Raji (cell line): ENCODE results near the gene RAB3IL1.

Experiments used
- POLR2A ChIP-seq: IDR thresholded peaks from 2 replicates; pipeline ENCODE4 v1.6.1; 2011; ENCODE audit warnings: low read depth, low read length, control low read depth; ENCODE audit not compliant: insufficient read depth

Gene RAB3IL1

DNA sequence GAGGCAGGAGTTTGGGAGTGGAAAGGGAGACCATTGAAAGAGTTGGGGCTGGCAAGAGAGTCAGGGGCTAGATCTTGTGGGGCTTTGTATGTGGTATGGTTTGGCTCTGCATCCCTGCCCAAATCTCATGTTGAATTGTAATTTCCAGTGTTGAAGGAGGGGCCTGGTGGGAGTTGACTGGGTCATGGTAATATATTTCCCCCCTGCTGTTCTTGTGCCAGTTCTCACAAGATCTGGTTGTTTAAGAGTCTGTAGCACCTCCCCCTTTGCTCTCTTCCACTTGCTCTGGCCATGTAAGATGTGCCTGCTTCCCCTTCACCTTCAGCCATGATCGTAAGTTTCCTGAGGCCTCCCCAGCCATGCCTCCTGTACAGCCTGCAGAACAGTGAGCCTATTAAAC, 10.1 kb upstream of the RAB3IL1 start:
- no peak for TF ChIP-seq POLR2A

DNA sequence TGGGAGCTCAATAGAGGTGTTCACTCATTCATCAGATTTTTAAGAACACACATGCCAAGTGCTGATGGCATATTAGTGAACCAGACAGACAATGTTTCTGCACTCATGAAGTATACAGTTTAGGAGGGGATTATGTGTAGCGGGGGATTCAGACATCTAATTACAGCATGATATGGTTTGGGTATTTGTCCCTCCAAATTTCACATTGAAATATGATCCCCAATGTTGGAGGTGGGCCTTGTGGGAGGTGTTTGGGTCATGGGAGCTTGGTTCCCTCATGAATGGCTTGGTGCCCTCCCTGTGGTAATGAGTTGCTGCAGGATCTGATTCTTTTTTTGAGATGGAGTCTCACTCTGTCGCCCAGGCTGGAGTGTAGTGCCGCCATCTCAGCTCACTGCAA, 8.9 kb upstream of the RAB3IL1 start:
- no peak for TF ChIP-seq POLR2A

DNA sequence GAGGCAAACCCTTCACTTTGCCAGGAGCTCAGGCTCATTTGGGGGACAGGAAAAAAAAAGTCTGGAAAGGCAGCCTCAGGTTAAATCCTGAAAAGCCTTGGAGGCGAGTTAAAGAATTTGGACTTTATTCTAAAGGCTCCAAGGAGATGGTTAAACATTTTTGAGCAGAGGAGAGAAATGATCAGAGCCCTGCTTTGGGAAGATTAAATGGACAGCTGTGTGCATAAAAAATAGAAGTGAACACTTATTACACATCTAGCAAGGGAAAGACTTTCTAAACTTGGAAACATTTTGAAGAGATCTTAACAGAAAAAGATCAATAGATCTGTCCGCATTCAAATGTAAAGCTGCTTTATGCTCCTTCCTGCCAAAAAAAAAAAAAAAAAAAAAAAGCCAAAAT, 8.4 kb upstream of the RAB3IL1 start:
- no peak for TF ChIP-seq POLR2A

DNA sequence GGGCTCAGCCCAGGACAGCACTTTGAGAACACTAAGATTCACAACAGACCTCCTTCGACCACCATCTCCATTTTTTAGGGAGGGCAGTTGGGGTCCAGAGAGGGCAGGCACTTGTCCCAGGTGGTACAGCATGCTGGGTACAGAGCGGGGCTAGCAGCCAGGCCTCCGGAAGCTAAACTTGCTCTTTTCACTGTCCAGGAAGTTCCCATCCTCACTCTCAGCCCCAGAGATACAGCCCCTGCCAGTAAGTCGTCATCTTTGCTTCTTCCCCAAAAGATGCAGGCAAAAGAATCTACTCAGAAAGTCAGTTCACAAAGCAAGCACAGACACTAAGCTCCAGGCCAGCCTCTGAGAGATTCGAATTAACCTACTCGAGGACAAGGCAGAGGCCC, 6.7 kb upstream of the RAB3IL1 start:
- no peak for TF ChIP-seq POLR2A

DNA sequence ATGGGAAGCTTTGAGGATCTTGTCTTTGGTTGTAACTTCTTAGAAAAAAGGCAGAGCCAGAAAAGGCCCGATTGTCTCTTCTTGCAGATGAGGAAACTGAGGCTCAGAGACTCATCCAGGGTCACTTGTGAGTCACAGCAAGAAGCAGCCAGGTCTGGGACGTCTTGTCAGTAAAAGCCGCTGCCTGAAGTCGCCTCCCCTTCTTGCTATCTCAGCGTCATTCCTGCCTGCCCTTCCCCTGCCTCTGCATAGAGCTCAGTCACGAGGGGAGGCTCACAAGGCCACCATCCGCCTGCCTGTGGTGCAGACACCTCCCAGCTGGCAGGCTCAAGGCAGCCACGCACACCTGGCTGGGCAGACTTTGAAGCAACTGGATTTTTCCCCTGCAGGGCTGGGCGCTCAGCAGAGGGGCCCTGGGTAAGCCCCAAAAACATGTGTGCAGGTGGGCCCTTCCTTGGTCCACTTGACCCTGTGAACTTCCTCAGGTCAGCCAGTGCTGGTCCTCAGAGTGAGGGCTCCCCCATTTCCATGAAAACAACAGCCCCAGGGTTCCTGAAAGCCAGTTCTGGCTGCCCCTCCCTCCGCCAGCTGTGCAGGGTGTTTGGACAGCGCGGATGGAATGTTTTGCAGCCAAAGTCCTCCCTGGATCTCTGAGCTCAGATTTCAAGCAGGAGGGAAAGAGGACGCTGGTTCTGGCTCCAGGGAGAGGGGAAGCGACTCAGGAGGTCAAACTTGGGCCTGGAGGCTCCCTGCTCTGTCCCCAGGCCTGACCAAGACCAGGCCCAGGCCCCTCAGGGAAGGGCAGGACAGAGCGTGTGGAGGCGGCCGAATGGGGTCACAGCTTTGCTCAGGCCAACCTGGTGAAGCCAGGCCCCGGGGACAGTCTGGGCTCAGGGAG, 6.0 kb upstream of the RAB3IL1 start:
- no peak for TF ChIP-seq POLR2A

DNA sequence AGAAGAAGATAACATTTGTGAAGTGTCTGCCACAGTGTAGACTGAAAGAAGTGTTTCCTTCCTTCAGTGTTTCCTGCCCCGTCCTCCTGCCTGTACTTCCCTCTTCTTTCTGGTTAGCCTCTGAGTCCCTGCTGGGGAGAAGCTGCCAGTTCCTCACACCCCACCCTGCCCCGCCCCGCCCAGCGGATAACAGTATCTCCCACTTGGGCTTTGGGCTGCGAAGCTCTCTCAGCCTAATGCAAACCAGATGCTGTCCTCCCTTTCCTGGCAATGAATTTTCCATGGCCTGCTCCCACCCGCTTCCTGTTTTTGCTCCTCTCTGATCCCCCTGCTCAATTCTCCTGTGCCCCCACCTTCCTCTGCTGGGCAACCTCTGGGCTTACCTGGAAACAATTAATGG, 5.2 kb upstream of the RAB3IL1 start:
- TF ChIP-seq POLR2A = no peak

DNA sequence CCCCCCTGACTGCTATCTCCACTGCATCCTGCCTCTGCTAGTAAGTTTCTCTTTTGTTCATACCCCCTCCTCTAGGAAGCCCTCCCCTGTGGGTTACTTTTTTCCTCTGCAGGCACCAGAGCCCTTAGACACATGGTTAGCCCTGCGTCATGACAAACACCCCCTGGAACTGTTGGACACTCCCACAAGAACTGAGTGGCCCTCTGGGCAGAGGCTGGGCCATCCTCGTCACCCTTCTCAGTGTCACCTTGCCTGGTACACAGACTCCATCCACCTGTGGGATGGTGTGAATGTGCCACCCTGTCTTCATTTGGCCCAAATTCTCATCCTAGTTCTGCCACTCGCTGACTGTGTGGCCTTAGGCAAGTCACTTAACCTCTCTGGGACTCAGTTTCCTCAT, 4.1 kb upstream of the RAB3IL1 start:
- no peak for TF ChIP-seq POLR2A

DNA sequence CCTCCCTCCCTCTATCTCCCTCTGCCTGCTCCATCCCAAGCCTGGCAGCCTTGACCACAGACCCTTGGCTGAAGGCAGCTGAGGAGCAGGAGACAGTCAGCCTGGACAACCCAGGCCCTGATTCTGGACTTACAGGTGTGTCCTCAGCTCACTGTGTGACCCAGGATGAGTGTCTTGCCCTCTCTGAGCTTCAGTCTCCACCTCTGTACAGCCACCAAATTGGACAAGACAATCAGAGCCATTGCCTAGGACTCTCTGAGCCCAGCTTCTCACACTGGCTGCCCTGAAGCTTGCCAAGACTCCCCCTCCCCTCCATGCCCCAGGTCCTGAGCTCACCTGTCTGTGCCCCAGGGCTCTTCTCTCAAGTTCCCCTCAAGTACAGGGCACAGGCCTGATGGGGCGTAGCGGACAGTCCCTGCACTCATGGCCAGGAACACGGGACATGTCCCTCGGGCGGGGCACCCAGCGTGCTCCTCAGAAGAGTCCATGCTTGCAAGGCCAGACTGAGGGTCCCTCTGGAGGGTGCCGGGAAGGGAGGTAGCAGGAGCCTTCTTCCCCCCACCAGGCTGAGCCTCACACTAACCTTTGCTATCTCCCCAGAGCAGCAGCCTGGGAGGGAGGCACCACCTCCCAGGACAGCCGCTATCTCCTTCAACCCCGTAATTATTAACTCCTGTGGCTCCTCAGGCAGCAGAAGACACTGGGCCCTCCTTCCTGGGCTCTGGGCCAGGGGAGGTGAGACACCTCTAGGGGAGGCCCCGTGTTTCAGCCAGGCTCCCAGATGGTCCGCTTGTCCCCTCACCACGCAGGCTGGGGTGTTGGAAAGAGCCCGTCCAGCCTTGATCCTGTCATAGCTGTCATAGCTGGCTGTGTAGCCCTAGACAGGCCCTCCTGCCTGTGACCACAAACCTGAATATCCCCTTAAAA, 2.6 kb upstream of the RAB3IL1 start:
- TF ChIP-seq POLR2A = no peak

DNA sequence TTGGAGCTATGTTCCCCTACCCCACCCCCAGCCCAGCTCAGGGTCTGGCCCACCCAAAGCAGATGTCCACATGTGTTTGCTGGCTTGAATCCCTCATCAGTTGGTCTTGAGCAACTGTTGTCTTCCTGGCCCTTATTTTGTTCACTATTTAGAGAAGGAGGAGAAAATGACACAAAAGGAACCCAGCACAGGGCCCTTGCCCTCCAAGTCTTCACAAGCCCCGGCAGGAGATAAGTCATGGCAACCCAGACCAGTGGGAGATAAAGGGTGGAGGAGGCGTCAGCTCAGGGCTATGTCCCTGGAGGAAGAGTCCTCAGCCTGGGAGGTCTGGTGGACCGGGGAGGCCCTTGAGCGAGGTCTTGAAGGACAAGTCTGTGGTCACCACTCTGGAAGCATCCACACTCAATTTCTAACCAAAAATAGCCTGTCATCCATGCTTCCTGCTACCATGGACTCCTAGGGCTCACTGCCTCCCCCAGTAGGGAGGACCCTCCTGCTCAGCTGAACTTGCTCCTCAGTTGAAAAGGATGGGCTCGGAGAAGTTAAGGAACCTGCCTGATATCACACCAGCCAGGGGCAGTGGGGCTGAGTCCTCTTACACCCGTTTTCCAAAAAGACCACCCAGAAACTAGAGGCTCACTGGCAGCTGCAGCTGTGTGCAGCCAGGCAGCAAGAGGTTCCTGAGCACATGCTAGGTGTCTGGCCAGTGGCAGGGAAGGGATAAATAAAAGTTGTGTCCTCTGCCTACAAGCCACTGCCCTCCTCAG, 1.8 kb upstream of the RAB3IL1 start:
- TF ChIP-seq POLR2A = no peak

DNA sequence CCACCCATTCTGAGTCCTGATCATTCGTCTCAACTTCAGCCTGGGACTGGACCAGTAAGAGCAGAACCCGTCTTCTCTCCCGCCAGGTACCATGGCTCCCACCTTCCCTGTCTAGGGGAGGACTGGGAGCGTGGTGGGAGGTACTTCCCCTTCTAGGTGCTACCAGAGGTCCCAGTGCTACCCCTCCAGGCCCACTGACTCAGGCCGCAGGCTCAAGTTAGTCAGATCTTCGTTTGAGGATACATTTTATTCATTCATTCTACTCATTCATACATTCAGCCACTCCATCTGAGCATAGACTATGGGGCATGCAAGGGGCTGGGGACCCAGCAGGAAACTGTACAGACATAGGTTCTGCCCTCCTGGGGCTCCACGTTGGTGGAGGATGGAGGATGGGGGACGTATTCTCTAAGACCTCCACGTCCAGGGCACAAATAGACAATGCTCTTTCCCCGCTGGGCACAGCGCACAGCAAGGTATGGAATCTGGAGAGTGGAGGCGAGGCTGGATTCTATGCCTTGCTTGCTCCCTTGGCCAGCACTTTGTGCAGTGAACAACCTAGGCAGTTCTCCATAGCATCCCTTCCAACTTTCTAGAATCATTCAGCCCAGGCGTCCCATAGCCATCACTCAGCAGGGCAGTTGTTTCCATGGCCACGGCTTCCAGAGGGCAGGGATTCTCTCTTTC, 1.0 kb upstream of the RAB3IL1 start:
- no peak for TF ChIP-seq POLR2A

DNA sequence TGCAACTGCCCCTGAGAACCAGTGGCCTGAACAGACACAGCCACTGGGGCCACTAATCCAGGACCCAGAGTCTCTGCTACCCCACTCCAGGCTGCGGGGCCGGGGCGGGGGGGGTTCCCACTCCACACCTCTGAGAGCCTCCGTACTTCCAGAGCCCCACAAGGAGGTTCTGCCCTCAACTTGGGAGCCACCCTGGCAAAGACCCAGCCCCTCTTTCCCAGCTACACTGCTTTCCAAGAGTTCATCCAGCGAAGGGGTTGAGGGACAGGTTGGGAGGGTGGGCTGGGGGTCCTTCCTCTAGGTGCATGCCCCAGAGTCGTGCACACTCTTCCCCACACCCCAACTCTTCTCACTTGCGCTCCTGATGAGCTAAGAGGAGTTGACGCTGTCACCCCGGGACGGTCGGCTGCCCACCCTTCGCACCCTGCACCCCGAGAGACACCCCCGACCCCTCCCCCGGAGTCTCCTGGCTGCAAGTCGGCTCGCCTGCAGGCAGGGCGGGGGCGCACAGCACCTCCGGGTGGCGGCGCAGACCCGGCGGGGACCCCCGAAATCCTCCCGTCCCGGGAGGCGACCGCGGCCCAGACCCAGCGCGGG, 531 bp downstream of the RAB3IL1 start:
- TF ChIP-seq POLR2A = no peak

DNA sequence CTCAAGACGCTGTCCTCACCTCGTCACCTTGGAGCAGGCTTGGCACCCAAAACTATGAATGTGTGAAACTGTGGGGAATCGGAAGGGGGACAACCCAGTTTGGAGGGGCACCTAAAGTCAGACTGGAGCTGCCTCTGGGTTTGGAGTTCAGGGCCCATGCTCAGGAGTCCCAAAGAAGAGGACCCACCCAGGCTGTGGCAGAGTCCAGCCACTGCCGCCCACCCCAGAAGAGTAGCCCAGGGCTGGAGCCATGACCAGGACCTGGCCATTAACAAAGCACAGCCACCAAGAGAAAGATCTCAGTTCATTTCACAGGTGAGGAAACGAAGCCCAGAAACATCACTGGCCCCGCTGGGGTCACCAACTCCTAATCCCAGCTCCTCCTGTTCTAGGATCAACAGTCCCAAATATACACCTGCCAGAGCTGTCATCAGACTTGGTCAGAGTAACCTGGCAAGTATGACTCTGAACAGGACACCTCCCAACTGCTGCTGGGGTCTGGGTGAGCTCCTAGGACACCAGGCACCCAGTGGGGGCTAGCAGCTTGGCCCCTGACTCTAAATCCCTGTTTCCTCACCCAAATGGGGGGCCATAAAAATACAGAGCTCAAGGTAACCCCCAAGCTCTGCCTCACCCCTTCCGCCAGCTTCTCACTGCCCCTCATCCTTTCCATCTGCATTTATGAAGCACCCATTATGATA, 2.7 kb downstream of the RAB3IL1 start:
- no peak for TF ChIP-seq POLR2A

DNA sequence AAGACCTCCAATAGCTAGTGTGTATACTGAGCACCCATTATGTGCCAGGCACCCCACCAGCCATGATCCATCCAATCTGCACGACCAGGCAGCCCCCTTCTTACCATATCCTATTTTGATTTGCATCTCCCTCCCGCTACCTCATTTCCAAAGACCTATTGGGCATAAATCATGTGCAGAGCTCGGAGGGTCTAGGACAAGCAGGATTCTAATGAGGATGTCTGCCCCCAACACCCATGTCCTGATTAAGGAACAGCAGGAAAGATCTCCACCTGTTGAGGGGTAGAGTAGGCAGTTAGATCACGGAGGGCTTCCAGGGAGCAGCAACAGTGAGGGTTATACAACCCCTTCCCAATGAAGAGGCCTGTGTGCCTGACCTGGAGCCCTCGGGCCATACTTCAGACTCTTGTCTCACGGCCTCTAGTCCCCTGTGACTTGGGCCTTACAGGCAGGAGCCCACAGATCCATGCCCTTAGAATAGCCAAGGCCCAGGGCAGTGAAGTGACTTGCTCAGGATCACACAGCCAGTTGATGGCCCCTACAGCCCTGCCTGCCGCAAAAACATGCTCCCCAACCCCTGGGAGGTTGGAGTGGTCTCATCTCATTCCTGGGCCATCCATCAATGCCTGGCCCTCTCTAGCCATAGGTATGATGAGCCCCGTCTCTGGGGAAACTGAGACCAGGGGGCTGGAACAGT, 3.5 kb downstream of the RAB3IL1 start:
- TF ChIP-seq POLR2A = no peak
